CD4-positive, alpha-beta T cell (primary cell): ENCODE results near the gene FAM171A1. TPM values are rescaled to one million over a fixed set of nuclear protein-coding genes. Genes with fewer than 3 reads are reported as not detected.

ENCODE experiments used
- ATAC-seq: fragments of 200-7000 bp; cut with Tn5 transposase; one replicate; pipeline ENCODE4 v1.10.0; 2022; ENCODE audit warnings: mild to moderate bottlenecking; ENCODE audit not compliant: poor library complexity
- CTCF ChIA-PET: fragments of 350-600 bp; sonication (Branson Sonifier 250); formaldehyde crosslinking; loops from one replicate; lab custom pipeline; 2021; ENCODE audit warnings: antibody characterized with exemption, inconsistent platforms; lab: Charles Lee
- POLR2A ChIA-PET: fragments of 350-600 bp; sonication (Branson Sonifier 250); formaldehyde crosslinking; loops from one replicate; lab custom pipeline; 2021; ENCODE audit warnings: antibody characterized with exemption, inconsistent platforms; lab: Charles Lee
- DNase-seq, 14 experiments: peaks; one replicate each; pipeline ENCODE4 v3.0.0-alpha.2; 2013 to 2020; ENCODE audit warnings: mixed read lengths in 2 of 14
- H3K27ac ChIP-seq, 2 donors: one replicate each; pipeline versions ENCODE4 v1.5.1 to v1.7.0; 2013; ENCODE audit warnings: low read length in 2 of 2, low read depth in 1 of 2, mild to moderate bottlenecking in 1 of 2
- H3K27me3 ChIP-seq, 2 experiments: 1 replicate in 1 of 2; 2 replicates in 1 of 2; pipeline versions ENCODE4 v1.6.1 to v1.7.0; 2013; ENCODE audit warnings: low read length in 2 of 2, control low read depth in 1 of 2, mild to moderate bottlenecking in 1 of 2, moderate library complexity in 1 of 2; ENCODE audit not compliant: insufficient read depth in 2 of 2, control insufficient read depth in 1 of 2
- H3K36me3 ChIP-seq: one replicate; pipeline ENCODE4 v1.6.1; 2013; ENCODE audit warnings: low read length, control low read depth; ENCODE audit not compliant: insufficient read depth
- H3K4me1 ChIP-seq: one replicate; pipeline ENCODE4 v1.6.1; 2013; ENCODE audit warnings: low read length, control low read depth; ENCODE audit not compliant: insufficient read depth
- H3K4me3 ChIP-seq: one replicate; pipeline ENCODE4 v1.5.1; 2013; ENCODE audit warnings: mild to moderate bottlenecking, low read length, moderate library complexity
- H3K9me3 ChIP-seq, 2 experiments: 1 replicate in 1 of 2; 2 replicates in 1 of 2; pipeline versions ENCODE4 v1.6.1 to v1.7.0; 2013; ENCODE audit warnings: low read length in 2 of 2, mild to moderate bottlenecking in 2 of 2, control low read depth in 1 of 2, moderate library complexity in 1 of 2; ENCODE audit not compliant: control insufficient read depth in 1 of 2, insufficient read depth in 1 of 2
- H3K27ac Mint-ChIP-seq: one replicate; pipeline ENCODE4 v1.8.0; 2020; ENCODE audit warnings: mixed read lengths
- H3K27me3 Mint-ChIP-seq: one replicate; pipeline ENCODE4 v1.8.0; 2021; ENCODE audit warnings: mixed read lengths
- H3K36me3 Mint-ChIP-seq: one replicate; pipeline ENCODE4 v1.8.0; 2021; ENCODE audit warnings: low read depth, mixed read lengths
- H3K4me1 Mint-ChIP-seq: one replicate; pipeline ENCODE4 v1.8.0; 2021; ENCODE audit warnings: low read depth, mixed read lengths
- H3K4me3 Mint-ChIP-seq: one replicate; pipeline ENCODE4 v1.8.0; 2020; ENCODE audit warnings: mild to moderate bottlenecking, mixed read lengths
- H3K9me3 Mint-ChIP-seq: one replicate; pipeline ENCODE4 v1.8.0; 2020; ENCODE audit warnings: mixed read lengths
- intact Hi-C, 2 experiments: fragments of 100-400 bp; cut with DNase I in 1 of 2; cut with micrococcal nuclease in 1 of 2; formaldehyde crosslinking; loops; one replicate each; pipeline versions ENCODE4 v1.15.1 to v1.9.0; 2023 to 2025; cut with DNase I, micrococcal nuclease
- total RNA-seq, 174 experiments: library from RNA in 2 of 174; stranded (reverse) in 2 of 174; gene quantifications; one replicate each; pipeline ENCODE4 v1.2.3 and lab custom pipeline; 2021 to 2026
- TF ChIP-seq, protein P1 (sequence below): fragments of 200-600 bp; IDR thresholded peaks from one replicate; pipeline ENCODE4 v1.8.0; 2022; ENCODE audit warnings: antibody characterized with exemption, mild to moderate bottlenecking

The FAM171A1 gene
- total RNA-seq, 2 experiments from 2014 or later: 1.8 to 2.6 TPM

DNA sequence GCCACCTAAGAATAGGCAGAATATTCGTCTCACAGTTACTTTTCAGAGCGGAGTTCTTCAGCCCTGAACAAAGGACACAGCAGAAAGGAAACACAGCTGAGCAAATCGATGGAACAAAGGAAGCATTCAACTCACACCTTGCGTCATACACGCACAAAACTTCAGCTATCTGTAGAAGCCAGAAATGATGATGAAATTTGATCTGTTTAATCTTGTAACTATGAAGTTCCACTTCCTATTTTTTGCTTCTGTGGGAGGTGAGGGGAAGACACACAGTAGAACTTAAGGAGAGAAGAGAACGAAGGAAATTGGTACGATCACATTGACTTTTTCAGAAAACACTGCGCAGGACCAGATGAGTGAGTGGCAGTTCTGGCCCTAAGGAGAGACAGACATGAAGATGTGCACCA, 26.2 kb downstream of the FAM171A1 start:
- Mint-ChIP-seq H3K4me3 (no peak overlapping the region), H3K36me3 (no peaks in the 10 kb centered on the region), H3K27ac (no peak overlapping the region), H3K27me3 (no peaks in the 10 kb centered on the region), H3K9me3 (no peaks in the 10 kb centered on the region), H3K4me1 (no peaks in the 10 kb centered on the region)
- TF ChIP-seq, protein P1, sequence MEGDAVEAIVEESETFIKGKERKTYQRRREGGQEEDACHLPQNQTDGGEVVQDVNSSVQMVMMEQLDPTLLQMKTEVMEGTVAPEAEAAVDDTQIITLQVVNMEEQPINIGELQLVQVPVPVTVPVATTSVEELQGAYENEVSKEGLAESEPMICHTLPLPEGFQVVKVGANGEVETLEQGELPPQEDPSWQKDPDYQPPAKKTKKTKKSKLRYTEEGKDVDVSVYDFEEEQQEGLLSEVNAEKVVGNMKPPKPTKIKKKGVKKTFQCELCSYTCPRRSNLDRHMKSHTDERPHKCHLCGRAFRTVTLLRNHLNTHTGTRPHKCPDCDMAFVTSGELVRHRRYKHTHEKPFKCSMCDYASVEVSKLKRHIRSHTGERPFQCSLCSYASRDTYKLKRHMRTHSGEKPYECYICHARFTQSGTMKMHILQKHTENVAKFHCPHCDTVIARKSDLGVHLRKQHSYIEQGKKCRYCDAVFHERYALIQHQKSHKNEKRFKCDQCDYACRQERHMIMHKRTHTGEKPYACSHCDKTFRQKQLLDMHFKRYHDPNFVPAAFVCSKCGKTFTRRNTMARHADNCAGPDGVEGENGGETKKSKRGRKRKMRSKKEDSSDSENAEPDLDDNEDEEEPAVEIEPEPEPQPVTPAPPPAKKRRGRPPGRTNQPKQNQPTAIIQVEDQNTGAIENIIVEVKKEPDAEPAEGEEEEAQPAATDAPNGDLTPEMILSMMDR: no peak
- CTCF ChIA-PET: no interaction called here
- Histone ChIP-seq H3K36me3 (no peaks in the 10 kb centered on the region), H3K9me3 (no peaks in the 10 kb centered on the region), H3K27ac (no peak overlapping the region), H3K4me1 (no peaks in the 10 kb centered on the region), H3K4me3 (no peak overlapping the region), H3K27me3 (peaks cover 6 to 13% of the 10 kb centered on the region in 2 experiments)
- POLR2A ChIA-PET: no interaction called here
- intact Hi-C loops: no loop called here
- no peak for ATAC-seq
- no peak for DNase-seq

DNA sequence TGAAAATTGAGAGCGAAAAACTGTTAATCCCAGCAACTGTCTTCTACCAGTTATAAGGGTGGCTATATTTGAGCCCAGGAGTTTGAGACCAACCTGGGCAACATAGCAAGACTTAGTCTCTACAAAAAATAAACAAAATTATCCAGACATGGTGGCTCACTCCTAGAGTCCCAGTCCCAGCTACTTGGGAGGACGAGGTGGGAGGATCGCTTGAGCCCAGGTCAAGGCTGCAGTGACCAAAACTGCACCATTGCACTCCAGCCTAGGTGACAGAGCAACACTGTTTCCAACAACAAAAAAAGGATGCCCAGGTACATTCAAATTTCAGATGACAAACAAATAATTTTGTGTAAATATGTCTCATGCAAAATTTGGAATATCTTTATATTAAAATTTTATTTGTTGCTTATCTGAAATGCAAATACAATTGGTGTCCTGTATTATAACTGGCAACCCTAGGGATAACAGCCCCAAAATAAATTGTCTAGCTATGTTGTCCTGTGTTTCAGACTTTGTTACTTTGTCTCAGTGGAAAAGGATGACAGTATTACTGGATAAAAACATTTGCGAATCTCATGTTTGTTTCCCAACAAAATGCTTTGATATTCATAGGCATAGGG, 26.7 kb downstream of the FAM171A1 start:
- intact Hi-C loops: no loop called here
- Histone ChIP-seq H3K27me3 (peaks cover 5 to 13% of the 10 kb centered on the region in 2 experiments), H3K9me3 (no peaks in the 10 kb centered on the region), H3K4me1 (no peaks in the 10 kb centered on the region), H3K36me3 (no peaks in the 10 kb centered on the region), H3K4me3 (no peak overlapping the region), H3K27ac (no peak overlapping the region)
- no peaks in the 10 kb centered on the region for H3K4me1 Mint-ChIP-seq
- no peaks in the 10 kb centered on the region for H3K36me3 Mint-ChIP-seq
- no peaks in the 10 kb centered on the region for H3K9me3 Mint-ChIP-seq
- DNase-seq (no peak), ATAC-seq (no peak)
- ChIA-PET CTCF (no interaction called here), POLR2A (no interaction called here)
- H3K4me3 Mint-ChIP-seq: no peak overlapping the region
- no peaks in the 10 kb centered on the region for H3K27me3 Mint-ChIP-seq
- H3K27ac Mint-ChIP-seq: no peak overlapping the region
- TF ChIP-seq, protein P1: no peak

DNA sequence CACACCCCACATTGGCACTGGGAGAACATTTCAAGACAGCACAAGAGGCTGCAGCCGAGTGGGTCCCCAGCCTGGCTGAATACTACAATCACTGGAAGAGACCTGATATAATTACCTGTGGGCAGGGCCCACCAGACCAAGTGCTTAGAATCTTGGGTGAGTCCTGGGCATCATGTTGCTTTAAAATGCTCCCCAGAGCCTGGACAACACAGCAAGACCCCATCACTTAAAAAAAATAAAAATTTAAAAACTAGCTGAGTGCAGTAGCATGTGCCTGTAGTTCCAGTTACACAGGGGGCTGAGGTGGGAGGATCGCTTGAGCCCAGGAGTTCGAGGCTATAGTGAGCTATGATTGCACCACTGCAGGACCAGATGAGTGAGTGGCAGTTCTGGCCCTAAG, 28.1 kb downstream of the FAM171A1 start:
- Mint-ChIP-seq H3K36me3 (no peaks in the 10 kb centered on the region), H3K27me3 (no peaks in the 10 kb centered on the region), H3K4me1 (no peaks in the 10 kb centered on the region), H3K9me3 (no peaks in the 10 kb centered on the region), H3K4me3 (no peak overlapping the region), H3K27ac (no peak overlapping the region)
- CTCF ChIA-PET: no interaction called here
- TF ChIP-seq, protein P1: no peak
- POLR2A ChIA-PET: no interaction called here
- intact Hi-C loops: no loop called here
- Histone ChIP-seq H3K36me3 (no peaks in the 10 kb centered on the region), H3K4me1 (no peaks in the 10 kb centered on the region), H3K27me3 (peaks cover 0 to 8% of the 10 kb centered on the region in 2 experiments), H3K4me3 (no peak overlapping the region), H3K27ac (no peak overlapping the region), H3K9me3 (no peaks in the 10 kb centered on the region)
- DNase-seq (no peak), ATAC-seq (no peak)
